Stimulated activated CD8-positive, alpha-beta memory T cell treated with anti-CD3 and anti-CD28 coated beads, Interleukin-15, amount 100 ng/mL, for 1 hour (primary cell): ENCODE results near the gene OCSTAMP.

ENCODE experiments used
- DNase-seq: peaks from one replicate; pipeline ENCODE4 v3.0.0-alpha.2; 2020; ENCODE audit warnings: low read depth

OCSTAMP gene

GRCh38 chr20:46550461-46550860, at the start of gene OCSTAMP:
OCSTAMP (minus strand) TSS chr20:46550654; CDS start chr20:46550560, 94 bp downstream.
- no peak for DNase-seq

GRCh38 chr20:46599227-46599987, 49.0 kb upstream of the OCSTAMP start:
- DNase-seq, result no peak

- no peak for DNase-seq
Measured at GRCh38 chr20:46595933-46596332, 45.5 kb upstream of the OCSTAMP start.

GRCh38 chr20:46594725-46595124, 44.3 kb upstream of the OCSTAMP start:
- no peak for DNase-seq

GRCh38 chr20:46592580-46593362, 42.3 kb upstream of the OCSTAMP start:
- DNase-seq, result no peak

GRCh38 chr20:46590443-46590842, 40.0 kb upstream of the OCSTAMP start:
- DNase-seq, result no peak

- DNase-seq, result no peak
Measured at GRCh38 chr20:46588532-46589511, 38.4 kb upstream of the OCSTAMP start.

- DNase-seq, result no peak
Measured at GRCh38 chr20:46587986-46588385, 37.5 kb upstream of the OCSTAMP start.

GRCh38 chr20:46586724-46587123, 36.3 kb upstream of the OCSTAMP start:
- DNase-seq, result no peak

- DNase-seq, result no peak
Measured at GRCh38 chr20:46584508-46584907, 34.1 kb upstream of the OCSTAMP start.

GRCh38 chr20:46583411-46584214, 33.2 kb upstream of the OCSTAMP start:
- no peak for DNase-seq

GRCh38 chr20:46582648-46583047, 32.2 kb upstream of the OCSTAMP start:
- no peak for DNase-seq

GRCh38 chr20:46581391-46581790, 30.9 kb upstream of the OCSTAMP start:
- no peak for DNase-seq

- no peak for DNase-seq
Measured at GRCh38 chr20:46580613-46581205, 30.3 kb upstream of the OCSTAMP start.

GRCh38 chr20:46578745-46579144, 28.3 kb upstream of the OCSTAMP start:
- no peak for DNase-seq

- no peak for DNase-seq
Measured at GRCh38 chr20:46576774-46577395, 26.4 kb upstream of the OCSTAMP start.

GRCh38 chr20:46575937-46576461, 25.5 kb upstream of the OCSTAMP start:
- DNase-seq, result no peak

GRCh38 chr20:46575394-46575793, 24.9 kb upstream of the OCSTAMP start:
- DNase-seq, result no peak

- no peak for DNase-seq
Measured at GRCh38 chr20:46573788-46574584, 23.5 kb upstream of the OCSTAMP start.
